SK-N-SH (cell line): Measurements from ENCODE around the gene IDH2. TPM values are rescaled to one million over a fixed set of nuclear protein-coding genes. Genes with fewer than 3 reads are reported as not detected.

Source experiments
- CTCF ChIA-PET: fragments of 300-600, 350-600 bp; formaldehyde crosslinking; extraction: SDS; loops from one replicate; lab custom pipeline; 2021; lab: Yijun Ruan, JAX
- POLR2A ChIA-PET: fragments of 350-600 bp; sonication (Branson Sonifier 250); formaldehyde crosslinking; extraction: SDS; loops from one replicate; lab custom pipeline; 2020; ENCODE audit warnings: antibody characterized with exemption, inconsistent platforms; lab: Yijun Ruan, JAX
- DNase-seq: peaks from one replicate; pipeline ENCODE4 v3.0.0; 2012
- H2AFZ ChIP-seq: fragments of 200-600 bp; sonication (generic); 2 replicates; pipeline ENCODE4 v1.8.1; 2016; ENCODE audit warnings: antibody characterized with exemption, mild to moderate bottlenecking, low read depth
- H3F3A ChIP-seq: fragments of 200-600 bp; sonication (generic); replicated peaks from 2 replicates; pipeline ENCODE3; 2016; ENCODE audit warnings: antibody characterized with exemption, mild to moderate bottlenecking; ENCODE audit not compliant: insufficient read depth
- H3K27ac ChIP-seq, 2 experiments: fragments of 200-500 bp in 1 of 2; fragments of 200-600 bp in 1 of 2; sonication (Bioruptor generic) in 1 of 2; sonication (generic), shearing (Covaris generic) in 1 of 2; 2 replicates each; pipeline versions ENCODE4 v1.5.1 to v1.6.1; 2014 to 2016; ENCODE audit warnings: low read depth in 2 of 2, inconsistent platforms in 1 of 2, low read length in 1 of 2, mild to moderate bottlenecking in 1 of 2, mixed read lengths in 1 of 2
- H3K27me3 ChIP-seq: fragments of 200-600 bp; sonication (generic), shearing (Covaris generic); 2 replicates; pipeline ENCODE4 v1.6.1; 2016; ENCODE audit warnings: mixed run types; ENCODE audit not compliant: insufficient read depth
- H3K36me3 ChIP-seq, 2 experiments: fragments of 200-500 bp in 1 of 2; fragments of 200-600 bp in 1 of 2; sonication (Bioruptor generic) in 1 of 2; sonication (generic) in 1 of 2; replicated peaks in 1 of 2; 2 replicates each; pipeline versions ENCODE3 to v1.5.1; 2014 to 2016; ENCODE audit warnings: low read length in 1 of 2, mild to moderate bottlenecking in 1 of 2; ENCODE audit not compliant: insufficient read depth in 2 of 2, control insufficient read depth in 1 of 2
- H3K4me1 ChIP-seq, 2 experiments: fragments of 200-500 bp in 1 of 2; fragments of 200-600 bp in 1 of 2; sonication (Bioruptor generic) in 1 of 2; sonication (generic), shearing (Covaris generic) in 1 of 2; 2 replicates each; pipeline versions ENCODE4 v1.5.1 to v1.6.1; 2014 to 2016; ENCODE audit warnings: low read depth in 1 of 2, low read length in 1 of 2, mixed run types in 1 of 2; ENCODE audit not compliant: insufficient read depth in 2 of 2, control insufficient read depth in 1 of 2
- H3K4me2 ChIP-seq: fragments of 200-600 bp; sonication (generic), shearing (Covaris generic); 2 replicates; pipeline ENCODE4 v1.6.1; 2017; ENCODE audit warnings: mixed run types
- H3K4me3 ChIP-seq, 2 experiments: fragments of 200-500 bp in 1 of 2; fragments of 200-600 bp in 1 of 2; sonication (Bioruptor generic) in 1 of 2; sonication (generic), shearing (Covaris generic) in 1 of 2; 2 replicates each; pipeline versions ENCODE4 v1.5.1 to v1.8.1; 2014 to 2016; ENCODE audit warnings: low read depth in 2 of 2, inconsistent platforms in 1 of 2, low read length in 1 of 2, mild to moderate bottlenecking in 1 of 2, mixed read lengths in 1 of 2, moderate library complexity in 1 of 2
- H3K79me2 ChIP-seq: fragments of 200-600 bp; sonication (generic); 2 replicates; pipeline ENCODE4 v1.8.1; 2017; ENCODE audit warnings: mild to moderate bottlenecking; ENCODE audit not compliant: insufficient read depth
- H3K9ac ChIP-seq: fragments of 200-600 bp; sonication (generic); 2 replicates; pipeline ENCODE4 v1.6.1; 2017; ENCODE audit warnings: mixed run types
- H3K9me2 ChIP-seq: fragments of 200-600 bp; sonication (generic); 2 replicates; pipeline ENCODE4 v1.6.1; 2017; ENCODE audit warnings: mixed run types
- H3K9me3 ChIP-seq: fragments of 200-600 bp; sonication (generic); 2 replicates; pipeline ENCODE4 v1.6.1; 2017; ENCODE audit warnings: mixed run types, mild to moderate bottlenecking, moderate library complexity
- H4K20me1 ChIP-seq: fragments of 200-600 bp; sonication (generic); 2 replicates; pipeline ENCODE4 v1.6.1; 2017; ENCODE audit warnings: mild to moderate bottlenecking, mixed run types; ENCODE audit not compliant: insufficient read depth
- EP300 ChIP-seq, 2 experiments: IDR thresholded peaks; 2 replicates each; pipeline versions ENCODE4 v1.4.0 to v1.6.1; 2012; ENCODE audit warnings: borderline replicate concordance in 1 of 2, low read depth in 1 of 2, low read length in 1 of 2
- FOSL2 ChIP-seq: IDR thresholded peaks from 2 replicates; pipeline ENCODE4 v1.4.0; 2012; ENCODE audit warnings: low read depth, mild to moderate bottlenecking, moderate library complexity, borderline replicate concordance
- GABPA ChIP-seq: IDR thresholded peaks from 2 replicates; pipeline ENCODE4 v1.4.0; 2012; ENCODE audit warnings: low read depth, mild to moderate bottlenecking
- MXI1 ChIP-seq: IDR thresholded peaks from 2 replicates; pipeline ENCODE4 v1.6.1; 2012; ENCODE audit warnings: mild to moderate bottlenecking, low read depth, low read length, improper control_type of control experiment
- NFIC ChIP-seq: IDR thresholded peaks from 2 replicates; pipeline ENCODE4 v1.4.0; 2012; ENCODE audit warnings: borderline replicate concordance
- POLR2AphosphoS5 ChIP-seq: IDR thresholded peaks from 2 replicates; pipeline ENCODE4 v1.6.1; 2012; ENCODE audit warnings: low read depth, low read length
- RAD21 ChIP-seq: IDR thresholded peaks from 2 replicates; pipeline ENCODE4 v1.6.1; 2012; ENCODE audit warnings: mild to moderate bottlenecking, low read length
- RCOR1 ChIP-seq: fragments of 150-350 bp; IDR thresholded peaks from 2 replicates; pipeline ENCODE4 v1.6.1; 2017; ENCODE audit warnings: antibody characterized with exemption, low read length
- RFX5 ChIP-seq: IDR thresholded peaks from 2 replicates; pipeline ENCODE4 v1.6.1; 2012; ENCODE audit warnings: mild to moderate bottlenecking, improper control_type of control experiment, low read length
- SMC3 ChIP-seq: IDR thresholded peaks from 2 replicates; pipeline ENCODE4 v1.6.1; 2012; ENCODE audit warnings: low read depth, low read length, improper control_type of control experiment
- TAF1 ChIP-seq: IDR thresholded peaks from 2 replicates; pipeline ENCODE4 v1.6.1; 2012; ENCODE audit warnings: low read depth, mild to moderate bottlenecking, low read length, moderate library complexity, borderline replicate concordance
- TCF12 ChIP-seq: IDR thresholded peaks from 2 replicates; pipeline ENCODE4 v1.4.0; 2012
- TEAD4 ChIP-seq: IDR thresholded peaks from 2 replicates; pipeline ENCODE4 v1.4.0; 2012; ENCODE audit warnings: mild to moderate bottlenecking, borderline replicate concordance; ENCODE audit not compliant: insufficient read depth
- YY1 ChIP-seq: IDR thresholded peaks from 2 replicates; pipeline ENCODE4 v1.4.0; 2012; ENCODE audit warnings: low read depth, mild to moderate bottlenecking
- WGBS: methylation state at CpG from one replicate; pipeline ENCODE4 v1.1.6; 2017; ENCODE audit warnings: low lambda C conversion rate; 5-methylcytosine and 5-hydroxymethylcytosine counted together
- polyA plus RNA-seq, 3 experiments: library from polyadenylated mRNA; depleted of rRNA; stranded (reverse); fragments of >200 nt; gene quantifications; 2 replicates each; pipeline ENCODE4 v1.2.3, GENCODE V29; 2012
- TF ChIP-seq, protein P1 (sequence below): IDR thresholded peaks from 2 replicates; pipeline ENCODE4; 2012
- TF ChIP-seq, protein P2 (sequence below): IDR thresholded peaks from 2 replicates; pipeline ENCODE4 v1.4.0; 2012; ENCODE audit warnings: low read depth, borderline replicate concordance
- TF ChIP-seq, protein P3 (sequence below): fragments of 150-350 bp; IDR thresholded peaks from 2 replicates; pipeline ENCODE4 v1.6.1; 2017; ENCODE audit warnings: antibody characterized with exemption, low read length, low read depth, borderline replicate concordance
- TF ChIP-seq, protein P4 (sequence below): fragments of 200-600 bp; sonication (generic); IDR thresholded peaks from 2 replicates; pipeline ENCODE4 v1.6.1; 2017; ENCODE audit warnings: antibody characterized with exemption, mild to moderate bottlenecking, moderate library complexity

IDH2 gene
- polyA plus RNA-seq, 1 of the 3 experiments (the other 2 are of a cell fraction), result 25.2 TPM

DNA sequence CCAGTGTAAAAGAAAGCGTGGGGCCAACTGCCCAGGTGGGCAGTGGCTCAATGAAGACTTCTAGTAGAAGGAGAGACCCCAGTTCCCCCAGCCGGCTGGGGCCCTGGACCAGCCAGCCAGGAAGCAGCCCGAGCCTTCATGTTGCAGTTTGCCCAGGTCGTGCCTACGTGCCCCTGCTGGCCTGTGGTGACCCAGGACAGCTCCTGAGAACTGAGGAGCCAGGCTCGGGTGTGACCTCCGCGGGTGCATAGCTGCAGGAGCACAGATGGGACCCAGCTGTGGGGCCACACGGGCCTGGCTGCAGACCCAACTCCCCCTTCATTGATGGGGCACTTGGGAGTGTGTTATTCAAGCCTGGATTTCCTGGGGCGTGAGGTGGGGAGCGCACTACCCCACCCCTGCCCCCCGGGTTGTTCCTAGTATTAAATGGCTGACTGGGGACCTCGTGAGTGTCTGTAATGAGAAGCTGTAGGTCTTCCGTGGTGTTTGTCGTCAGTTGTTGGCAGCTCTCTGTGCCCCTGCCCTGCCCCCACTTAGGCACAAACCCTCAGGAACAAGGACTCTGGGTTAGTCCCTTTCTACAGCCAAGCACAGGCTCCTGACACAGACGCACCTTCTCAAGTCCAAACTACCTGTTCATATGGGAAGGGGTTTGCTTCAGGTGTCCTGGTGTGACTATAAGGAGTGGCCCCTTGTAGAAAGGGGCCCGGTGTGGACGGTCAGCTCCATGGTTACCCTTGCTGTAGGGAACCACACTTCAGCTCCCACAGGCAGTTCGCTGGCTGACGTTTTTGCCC is 39.1 kb downstream of the IDH2 start:
- no peaks in the 10 kb centered on the region for H3F3A ChIP-seq
- no peak for DNase-seq
- H3K79me2 ChIP-seq, result no peaks in the 10 kb centered on the region
- H3K27ac ChIP-seq, result no peak overlapping the region
- ChIA-PET POLR2A (no interaction called here), CTCF (interaction anchor here (0.6 to 2.7 kb wide), 4 partner anchors 8 to 303 kb away, joined by 3 to 10 read pairs (median 6); no protein-coding TSS in a partner anchor)
- no peak overlapping the region for H3K9ac ChIP-seq
- H3K9me2 ChIP-seq, result no peaks in the 10 kb centered on the region
- H3K27me3 ChIP-seq, result no peaks in the 10 kb centered on the region
- no peak overlapping the region for H2AFZ ChIP-seq
- H3K4me3 ChIP-seq, result no peak overlapping the region
- no peaks in the 10 kb centered on the region for H3K36me3 ChIP-seq
- H3K9me3 ChIP-seq, result no peaks in the 10 kb centered on the region
- H4K20me1 ChIP-seq, result no peaks in the 10 kb centered on the region
- no peak overlapping the region for H3K4me2 ChIP-seq
- 90% methylated on average over 17 of the region's 20 CpGs for WGBS
- peaks cover 0 to 14% of the 10 kb centered on the region in 2 experiments; a peak in 1 of 4 replicates for H3K4me1 ChIP-seq
- TF ChIP-seq, protein P1, sequence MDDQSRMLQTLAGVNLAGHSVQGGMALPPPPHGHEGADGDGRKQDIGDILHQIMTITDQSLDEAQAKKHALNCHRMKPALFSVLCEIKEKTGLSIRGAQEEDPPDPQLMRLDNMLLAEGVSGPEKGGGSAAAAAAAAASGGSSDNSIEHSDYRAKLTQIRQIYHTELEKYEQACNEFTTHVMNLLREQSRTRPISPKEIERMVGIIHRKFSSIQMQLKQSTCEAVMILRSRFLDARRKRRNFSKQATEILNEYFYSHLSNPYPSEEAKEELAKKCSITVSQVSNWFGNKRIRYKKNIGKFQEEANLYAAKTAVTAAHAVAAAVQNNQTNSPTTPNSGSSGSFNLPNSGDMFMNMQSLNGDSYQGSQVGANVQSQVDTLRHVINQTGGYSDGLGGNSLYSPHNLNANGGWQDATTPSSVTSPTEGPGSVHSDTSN, result no peak
- TF ChIP-seq NFIC (no peak), SMC3 (no peak), RCOR1 (no peak), FOSL2 (no peak), TEAD4 (no peak), EP300 (IDR thresholded peaks at IDR 0.05; ENCODE audit: borderline replicate concordance in 1 of 2, low read depth in 1 of 2, low read length in 1 of 2) (no peak), YY1 (no peak), TCF12 (no peak), TAF1 (no peak), MXI1 (no peak)
- TF ChIP-seq, protein P2, sequence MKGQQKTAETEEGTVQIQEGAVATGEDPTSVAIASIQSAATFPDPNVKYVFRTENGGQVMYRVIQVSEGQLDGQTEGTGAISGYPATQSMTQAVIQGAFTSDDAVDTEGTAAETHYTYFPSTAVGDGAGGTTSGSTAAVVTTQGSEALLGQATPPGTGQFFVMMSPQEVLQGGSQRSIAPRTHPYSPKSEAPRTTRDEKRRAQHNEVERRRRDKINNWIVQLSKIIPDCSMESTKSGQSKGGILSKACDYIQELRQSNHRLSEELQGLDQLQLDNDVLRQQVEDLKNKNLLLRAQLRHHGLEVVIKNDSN, result no peak

DNA sequence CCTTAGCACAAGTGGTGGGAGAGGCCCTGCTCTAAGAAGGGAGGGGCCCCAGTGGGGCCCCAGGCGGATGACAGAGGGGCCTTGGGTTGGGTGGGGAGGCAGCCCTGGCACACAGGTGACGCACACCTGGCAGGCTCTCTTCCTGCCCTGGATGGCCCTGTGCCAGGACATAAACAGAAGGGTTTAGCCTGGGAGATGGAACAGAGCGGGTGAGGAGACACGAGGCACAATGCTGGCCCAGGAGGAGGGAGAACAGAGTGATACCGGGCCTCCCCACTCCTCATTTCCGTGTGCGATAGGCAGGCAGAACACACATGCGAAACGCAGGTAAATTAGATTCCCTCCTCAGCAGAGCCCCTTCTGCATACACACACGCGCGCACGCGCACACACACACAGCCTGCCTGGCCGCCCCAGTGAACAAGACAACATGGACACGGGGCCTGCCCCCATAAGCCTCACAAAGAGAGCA is 39.8 kb downstream of the IDH2 start:
- Histone ChIP-seq H3K9me3 (no peaks in the 10 kb centered on the region), H3F3A (no peaks in the 10 kb centered on the region), H3K4me3 (no peak overlapping the region), H3K4me2 (no peak overlapping the region), H2AFZ (no peak overlapping the region), H4K20me1 (no peaks in the 10 kb centered on the region), H3K9ac (no peak overlapping the region), H3K27me3 (no peaks in the 10 kb centered on the region), H3K4me1 (peaks cover 0 to 14% of the 10 kb centered on the region in 2 experiments; a peak in 1 of 4 replicates), H3K79me2 (no peaks in the 10 kb centered on the region), H3K36me3 (no peaks in the 10 kb centered on the region), H3K27ac (peak overlapping the region in 1 of 2 experiments; percentile 6; a peak in 1 of 4 replicates), H3K9me2 (no peaks in the 10 kb centered on the region)
- WGBS, result 88% methylated on average over 14 of the region's 16 CpGs
- ChIA-PET CTCF (interaction anchor here (0.6 to 2.7 kb wide), 3 partner anchors 9 to 39 kb away, joined by 3 to 10 read pairs (median 5); no protein-coding TSS in a partner anchor), POLR2A (no interaction called here)
- DNase-seq, result no peak
- TF ChIP-seq, protein P3, sequence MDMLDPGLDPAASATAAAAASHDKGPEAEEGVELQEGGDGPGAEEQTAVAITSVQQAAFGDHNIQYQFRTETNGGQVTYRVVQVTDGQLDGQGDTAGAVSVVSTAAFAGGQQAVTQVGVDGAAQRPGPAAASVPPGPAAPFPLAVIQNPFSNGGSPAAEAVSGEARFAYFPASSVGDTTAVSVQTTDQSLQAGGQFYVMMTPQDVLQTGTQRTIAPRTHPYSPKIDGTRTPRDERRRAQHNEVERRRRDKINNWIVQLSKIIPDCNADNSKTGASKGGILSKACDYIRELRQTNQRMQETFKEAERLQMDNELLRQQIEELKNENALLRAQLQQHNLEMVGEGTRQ, result no peak
- TF ChIP-seq, protein P4, sequence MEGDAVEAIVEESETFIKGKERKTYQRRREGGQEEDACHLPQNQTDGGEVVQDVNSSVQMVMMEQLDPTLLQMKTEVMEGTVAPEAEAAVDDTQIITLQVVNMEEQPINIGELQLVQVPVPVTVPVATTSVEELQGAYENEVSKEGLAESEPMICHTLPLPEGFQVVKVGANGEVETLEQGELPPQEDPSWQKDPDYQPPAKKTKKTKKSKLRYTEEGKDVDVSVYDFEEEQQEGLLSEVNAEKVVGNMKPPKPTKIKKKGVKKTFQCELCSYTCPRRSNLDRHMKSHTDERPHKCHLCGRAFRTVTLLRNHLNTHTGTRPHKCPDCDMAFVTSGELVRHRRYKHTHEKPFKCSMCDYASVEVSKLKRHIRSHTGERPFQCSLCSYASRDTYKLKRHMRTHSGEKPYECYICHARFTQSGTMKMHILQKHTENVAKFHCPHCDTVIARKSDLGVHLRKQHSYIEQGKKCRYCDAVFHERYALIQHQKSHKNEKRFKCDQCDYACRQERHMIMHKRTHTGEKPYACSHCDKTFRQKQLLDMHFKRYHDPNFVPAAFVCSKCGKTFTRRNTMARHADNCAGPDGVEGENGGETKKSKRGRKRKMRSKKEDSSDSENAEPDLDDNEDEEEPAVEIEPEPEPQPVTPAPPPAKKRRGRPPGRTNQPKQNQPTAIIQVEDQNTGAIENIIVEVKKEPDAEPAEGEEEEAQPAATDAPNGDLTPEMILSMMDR, result no peak
- TF ChIP-seq RAD21 (no peak), GABPA (no peak), POLR2AphosphoS5 (no peak), RFX5 (no peak)
- TF ChIP-seq, protein P1, result no peak
